K562 (cell line): ENCODE data around the gene LANCL3. TPM values are rescaled to one million over a fixed set of nuclear protein-coding genes. Genes with fewer than 3 reads are reported as not detected.

ENCODE experiments used
- CC2D1A ChIP-seq: fragments of 450-650 bp; IDR thresholded peaks from 2 replicates; pipeline ENCODE4 v1.6.1; 2017; ENCODE audit warnings: mild to moderate bottlenecking
- CEBPB ChIP-seq: fragments of 450-650 bp; IDR thresholded peaks from 2 replicates; pipeline ENCODE4 v1.6.1; 2016; ENCODE audit warnings: missing genetic modification characterization, missing compliant biosample characterization
- DMBX1 ChIP-seq: fragments of 250-450 bp; sonication (Bioruptor Pico); IDR thresholded peaks from 2 replicates; pipeline ENCODE4 v1.8.0; 2022; ENCODE audit warnings: inconsistent platforms, mild to moderate bottlenecking, moderate library complexity, borderline replicate concordance
- DPF2 ChIP-seq: fragments of 450-650 bp; IDR thresholded peaks from 2 replicates; pipeline ENCODE4 v1.6.1; 2016
- E2F6 ChIP-seq, 2 experiments: IDR thresholded peaks; 2 replicates each; pipeline ENCODE4 v1.6.1; 2011; ENCODE audit warnings: borderline replicate concordance in 1 of 2, control low read depth in 1 of 2, low read depth in 1 of 2, low read length in 1 of 2, mild to moderate bottlenecking in 1 of 2, mixed read lengths in 1 of 2, moderate library complexity in 1 of 2; ENCODE audit not compliant: insufficient read depth in 1 of 2, insufficient read length in 1 of 2, poor library complexity in 1 of 2, severe bottlenecking in 1 of 2; ENCODE audit errors: extremely low read depth in 1 of 2
- ETV1 ChIP-seq: fragments of 450-650 bp; conservative IDR thresholded peaks from 2 replicates; pipeline ENCODE4 v1.6.1; 2016; ENCODE audit warnings: missing genetic modification characterization, control low read depth, low read depth, missing compliant biosample characterization
- ETV6 ChIP-seq, 3 experiments: fragments of 150-350 bp in 1 of 3; sonication (generic) in 1 of 3; formaldehyde crosslinking in 1 of 3; IDR thresholded peaks; 2 replicates each; pipeline versions ENCODE4 v1.6.1 to v1.8.0; 2014 to 2022; ENCODE audit warnings: borderline replicate concordance in 2 of 3, low read depth in 2 of 3, antibody characterized with exemption in 1 of 3, low read length in 1 of 3, mild to moderate bottlenecking in 1 of 3, missing genetic modification reagents in 1 of 3
- FOXA3 ChIP-seq, 2 experiments: fragments of 450-650 bp in 1 of 2; sonication (generic) in 1 of 2; formaldehyde crosslinking; IDR thresholded peaks in 1 of 2; conservative IDR thresholded peaks in 1 of 2; 2 replicates each; pipeline versions ENCODE4 v1.4.0 to v1.8.0; 2020 to 2022; ENCODE audit warnings: mild to moderate bottlenecking in 2 of 2, missing genetic modification reagents in 1 of 2
- GABPA ChIP-seq: fragments of 200-800 bp; sonication (Bioruptor generic); conservative IDR thresholded peaks from 2 replicates; pipeline ENCODE4 v1.6.1; 2016; ENCODE audit warnings: low read depth, missing genetic modification characterization, missing compliant biosample characterization
- HOXB6 ChIP-seq: fragments of 250-450 bp; sonication (Bioruptor Pico); IDR thresholded peaks from 2 replicates; pipeline ENCODE4 v1.5.1; 2022; ENCODE audit warnings: mild to moderate bottlenecking, borderline replicate concordance
- KDM1A ChIP-seq, 2 experiments: fragments of 450-650 bp; IDR thresholded peaks; 2 replicates each; pipeline ENCODE4 v1.6.1; 2016; ENCODE audit warnings: mild to moderate bottlenecking in 2 of 2
- KHSRP ChIP-seq: fragments of 450-650 bp; IDR thresholded peaks from 2 replicates; pipeline ENCODE4 v1.6.1; 2017
- MAFG ChIP-seq: fragments of 450-650 bp; conservative IDR thresholded peaks from 2 replicates; pipeline ENCODE4 v1.6.1; 2016; ENCODE audit warnings: missing genetic modification characterization, missing compliant biosample characterization
- MEIS2 ChIP-seq: fragments of 450-650 bp; IDR thresholded peaks from 2 replicates; pipeline ENCODE4 v1.6.1; 2014; ENCODE audit warnings: mild to moderate bottlenecking; ENCODE audit not compliant: partially characterized antibody
- MTA1 ChIP-seq: fragments of 450-650 bp; IDR thresholded peaks from 2 replicates; pipeline ENCODE4 v1.6.1; 2017; ENCODE audit warnings: borderline replicate concordance
- MYNN ChIP-seq, 2 experiments: sonication (generic); formaldehyde crosslinking in 1 of 2; IDR thresholded peaks; 2 replicates each; pipeline versions ENCODE4 v1.5.0 to v1.6.1; 2016 to 2020; ENCODE audit warnings: antibody characterized with exemption in 1 of 2, missing genetic modification reagents in 1 of 2
- NCOA1 ChIP-seq: fragments of 450-650 bp; IDR thresholded peaks from 2 replicates; pipeline ENCODE4 v1.6.1; 2016; ENCODE audit warnings: low read depth
- POLR2H ChIP-seq: IDR thresholded peaks from 2 replicates; pipeline ENCODE4 v1.6.1; 2016; ENCODE audit warnings: missing genetic modification characterization, low read depth, mild to moderate bottlenecking, control low read depth, missing compliant biosample characterization, moderate library complexity
- RB1 ChIP-seq: fragments of 450-650 bp; IDR thresholded peaks from 2 replicates; pipeline ENCODE4 v1.6.1; 2017; ENCODE audit warnings: low read depth, mild to moderate bottlenecking
- RBFOX2 ChIP-seq: fragments of 200-400 bp; formaldehyde crosslinking; IDR thresholded peaks from 2 replicates; pipeline ENCODE4 v1.6.1; 2017; ENCODE audit warnings: low read depth, mild to moderate bottlenecking, low read length, moderate library complexity
- SMARCB1 ChIP-seq: IDR thresholded peaks from 2 replicates; pipeline ENCODE4 v1.6.1; 2011; ENCODE audit warnings: improper control_type of control experiment, low read depth; ENCODE audit not compliant: insufficient read length
- TFAP4 ChIP-seq: sonication (generic); formaldehyde crosslinking; IDR thresholded peaks from 2 replicates; pipeline ENCODE4 v1.8.0; 2022; ENCODE audit warnings: missing genetic modification reagents, mild to moderate bottlenecking, moderate library complexity, borderline replicate concordance
- ZBTB2 ChIP-seq: fragments of 450-650 bp; IDR thresholded peaks from 2 replicates; pipeline ENCODE4 v1.6.1; 2016; ENCODE audit warnings: antibody characterized with exemption
- ZBTB8A ChIP-seq: fragments of 450-650 bp; IDR thresholded peaks from 2 replicates; pipeline ENCODE4 v1.6.1; 2018; ENCODE audit warnings: mild to moderate bottlenecking, moderate library complexity; ENCODE audit not compliant: partially characterized antibody
- polyA plus RNA-seq, 8 experiments: library from polyadenylated mRNA; depleted of rRNA in 4 of 8; stranded (reverse) in 5 of 8; unstranded in 3 of 8; fragments of >200 nt; fragmentation: Nextera tagmentation in 2 of 8; fragmentation: Illumina TruSeq in 1 of 8; extraction: Ambion mirVana in 2 of 8; extraction: Trizol in 1 of 8; gene quantifications; 2 replicates each; pipeline versions ENCODE4 v1.2.1 to v1.2.3, GENCODE V29; 2011 to 2014; ENCODE audit warnings: inconsistent platforms in 1 of 8, missing spikeins in 1 of 8
- total RNA-seq, 7 experiments: library from RNA; depleted of rRNA in 6 of 7; stranded (reverse); fragments of >200 nt in 6 of 7; fragmentation: Illumina TruSeq in 2 of 7; extraction: Trizol in 2 of 7; gene quantifications; 2 replicates each; pipeline versions ENCODE4 v1.2.1 to v1.2.3, GENCODE V29; 2011 to 2021; ENCODE audit warnings: low replicate concordance in 1 of 7

The LANCL3 gene
- total and polyA plus RNA-seq, 9 of the 15 experiments (the other 6 are each of a cell fraction or from before 2014, with no cell fraction given): 0.41 to 1.5 (median 0.58) TPM

- no peak for TF ChIP-seq ZBTB2
- TF ChIP-seq HOXB6: no peak
- 0 out of 2 replicates have a peak, but pooled peaks have one; percentile 3 for TF ChIP-seq MYNN (IDR thresholded peaks at IDR 0.05)
- no peak for TF ChIP-seq MYNN (CRISPR knock-in tag; IDR thresholded peaks at IDR 0.05)
- no peak for TF ChIP-seq CEBPB (tag)
- no peak for TF ChIP-seq MEIS2
- TF ChIP-seq MTA1: no peak
- TF ChIP-seq SMARCB1: no peak
- 0 out of 2 replicates have a peak, but pooled peaks have one; percentile 37 for TF ChIP-seq CC2D1A
- TF ChIP-seq KHSRP: no peak
- TF ChIP-seq RB1: 0 out of 2 replicates have a peak, but pooled peaks have one; percentile 31
- TF ChIP-seq KDM1A (IDR thresholded peaks at IDR 0.05): no peak
- TF ChIP-seq DMBX1 (CRISPR knock-in tag): no peak
- TF ChIP-seq ZBTB8A: no peak
- no peak for TF ChIP-seq ETV6 (IDR thresholded peaks at IDR 0.05; ENCODE audit: borderline replicate concordance in 1 of 2, low read depth in 2 of 2, low read length in 1 of 2)
- peak; percentile 94; the same call in 1 of the 2 replicates for TF ChIP-seq ETV6 (CRISPR knock-in tag; IDR thresholded peaks at IDR 0.05; ENCODE audit: borderline replicate concordance)
- 0 out of 2 replicates have a peak, but pooled peaks have one; percentile 49 for TF ChIP-seq POLR2H (tag)
- no peak for TF ChIP-seq GABPA (tag)
- peak; percentile 85 for TF ChIP-seq RBFOX2
- peak; percentile 50 for TF ChIP-seq TFAP4 (CRISPR knock-in tag)
- peak in 1 of 2 experiments; percentile 53; a peak in 1 of 4 replicates for TF ChIP-seq FOXA3 (CRISPR knock-in tag; conservative IDR thresholded peaks at IDR 0.05 in 1 of 2, IDR thresholded peaks at IDR 0.05 in 1 of 2)
- no peak for TF ChIP-seq DPF2
- no peak for TF ChIP-seq NCOA1
- TF ChIP-seq ETV1 (tag): no peak
- TF ChIP-seq MAFG (tag): 0 out of 2 replicates have a peak, but pooled peaks have one; percentile 12
- peak; percentile 92 to 97 for TF ChIP-seq E2F6 (IDR thresholded peaks at IDR 0.05; ENCODE audit: borderline replicate concordance in 1 of 2, extremely low read depth in 1 of 2, insufficient read depth in 1 of 2, insufficient read length in 1 of 2, low read depth in 1 of 2, low read length in 1 of 2, poor library complexity in 1 of 2, severe bottlenecking in 1 of 2)
Measured at GRCh38 chrX:37685381-37686359, 114.2 kb downstream of the LANCL3 start, which contains the start of gene XK (continued).
